Psoas muscle (tissue), 8 donors: ENCODE results near the gene MRM2. TPM values are rescaled to one million over a fixed set of nuclear protein-coding genes. Genes with fewer than 3 reads are reported as not detected.

ENCODE experiments used
- ATAC-seq, 4 donors: fragments of 200-7000 bp; cut with Tn5 transposase; one replicate each; pipeline ENCODE4 v1.9.1; 2020; ENCODE audit warnings: moderate library complexity in 3 of 4, mild to moderate bottlenecking in 2 of 4
- DNase-seq, 2 donors: peaks; one replicate each; pipeline ENCODE4 v3.0.0-alpha.2; 2020
- H3K27ac ChIP-seq: fragments of 200-600 bp; one replicate; pipeline ENCODE4 v1.8.0; 2022
- H3K27me3 ChIP-seq, 3 donors: fragments of 200-600 bp in 1 of 3; one replicate each; pipeline versions ENCODE4 v1.6.1 to v1.8.0; 2013 to 2022; ENCODE audit warnings: low read length in 2 of 3, mild to moderate bottlenecking in 2 of 3, moderate library complexity in 1 of 3; ENCODE audit not compliant: insufficient read depth in 3 of 3
- H3K36me3 ChIP-seq, 2 donors: fragments of 200-600 bp in 1 of 2; one replicate each; pipeline versions ENCODE4 v1.6.1 to v1.8.0; 2013 to 2022; ENCODE audit warnings: low read depth in 1 of 2, mild to moderate bottlenecking in 1 of 2, moderate library complexity in 1 of 2; ENCODE audit not compliant: insufficient read depth in 1 of 2
- H3K4me1 ChIP-seq: fragments of 200-600 bp; one replicate; pipeline ENCODE4 v1.8.0; 2022
- H3K4me3 ChIP-seq: fragments of 200-600 bp; one replicate; pipeline ENCODE4 v1.8.0; 2022; ENCODE audit warnings: mild to moderate bottlenecking
- H3K9me3 ChIP-seq: fragments of 200-600 bp; one replicate; pipeline ENCODE4 v1.8.0; 2022
- WGBS, 3 donors: extraction: QIAGEN DNeasy Blood & Tissue Kit; methylation state at CpG; one replicate each; pipeline versions ENCODE4 v1.1.6 to v1.1.7; 2013; 5-methylcytosine and 5-hydroxymethylcytosine counted together
- intact Hi-C, 2 donors: fragments of 100-400 bp; cut with DNase I; formaldehyde crosslinking; loops; one replicate each; pipeline versions ENCODE4 v1.11.0 to v1.14.2; 2022
- polyA plus RNA-seq, 3 donors: library from polyadenylated mRNA; stranded (reverse); fragments of 200-250 nt; gene quantifications; one replicate each; pipeline ENCODE4 v1.2.3, GENCODE V29; 2013
- total RNA-seq, 4 donors: library from RNA; stranded (reverse); fragmentation: NEBNext Ultra II Directional in 2 of 4; extraction: Animal tissue kit (Norgen Biotek cat#: 25700) in 2 of 4; gene quantifications; one replicate each; pipeline versions ENCODE4 v1.2.1 to v1.2.4, GENCODE V29; 2021 to 2023
- TF ChIP-seq, protein P1 (sequence below): fragments of 200-600 bp; IDR thresholded peaks from one replicate; pipeline ENCODE4 v1.8.0; 2022; ENCODE audit warnings: antibody characterized with exemption
- donor health status: healthy with polysubstance abuse.
- donor health status: DM: no; HTN: no; CAD: no; lungs with moderate emphysema.
- donor health status: Bipolar disorder and iron deficiency.
- donor health status: healthy.
- donor health status: DM: yes; HTN: yes; CAD: no.
- donor health status: DM: no; HTN: no; CAD: no.
- donor health status: DM: no; HTN: no; CAD: no.
- donor health status: DM: yes; HTN: yes; CAD: no.

Gene MRM2
- total and polyA plus RNA-seq, 7 donors, result 15.9 to 53.0 (median 21.6) TPM

DNA sequence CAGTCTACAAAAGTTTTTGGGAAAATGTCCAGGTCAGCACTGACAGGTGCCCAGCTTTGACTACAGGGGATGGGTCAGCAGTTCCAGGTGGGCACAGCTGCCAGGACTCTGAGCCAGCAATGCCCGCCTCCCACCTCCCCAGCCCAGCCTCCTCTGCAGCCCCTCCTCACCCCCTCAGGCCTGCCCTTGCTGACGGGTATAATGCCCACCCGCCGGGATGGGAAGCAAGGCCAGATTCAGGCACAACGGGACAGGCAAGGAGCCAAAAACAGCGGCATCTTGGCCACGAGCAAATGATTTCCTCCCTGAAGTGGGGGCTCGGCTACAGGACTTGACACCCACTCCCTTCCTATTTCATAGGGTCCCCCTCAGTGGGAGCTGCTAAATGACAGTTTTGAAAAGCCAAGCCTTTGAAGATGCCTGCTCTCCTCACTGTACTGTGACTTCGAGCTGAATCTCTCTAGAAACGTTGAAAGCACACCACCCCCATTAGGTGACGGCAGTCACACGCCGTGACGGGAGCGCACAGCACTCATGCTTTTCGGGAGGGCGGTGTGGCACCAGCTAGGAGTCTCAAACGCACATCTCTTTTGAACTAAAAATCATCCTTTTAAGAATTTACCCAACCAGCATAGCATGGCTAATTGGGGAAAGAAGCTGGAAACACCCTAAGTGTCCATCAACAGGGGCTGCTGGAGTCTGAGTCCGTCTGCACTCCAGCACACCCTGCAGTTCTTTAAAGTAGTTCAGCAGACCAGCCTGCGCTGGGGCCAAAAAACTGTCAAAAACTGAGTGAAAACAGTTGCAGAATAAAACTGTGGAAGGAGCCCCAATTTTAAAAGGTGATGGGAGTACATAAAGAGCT, 38.9 kb downstream of the MRM2 start:
- H3K4me1 ChIP-seq, result peaks cover 11% of the 10 kb centered on the region
- 49 to 69% (median 54%) methylated on average over 20 of the region's 20 CpGs for WGBS, 3 donors
- TF ChIP-seq, protein P1, sequence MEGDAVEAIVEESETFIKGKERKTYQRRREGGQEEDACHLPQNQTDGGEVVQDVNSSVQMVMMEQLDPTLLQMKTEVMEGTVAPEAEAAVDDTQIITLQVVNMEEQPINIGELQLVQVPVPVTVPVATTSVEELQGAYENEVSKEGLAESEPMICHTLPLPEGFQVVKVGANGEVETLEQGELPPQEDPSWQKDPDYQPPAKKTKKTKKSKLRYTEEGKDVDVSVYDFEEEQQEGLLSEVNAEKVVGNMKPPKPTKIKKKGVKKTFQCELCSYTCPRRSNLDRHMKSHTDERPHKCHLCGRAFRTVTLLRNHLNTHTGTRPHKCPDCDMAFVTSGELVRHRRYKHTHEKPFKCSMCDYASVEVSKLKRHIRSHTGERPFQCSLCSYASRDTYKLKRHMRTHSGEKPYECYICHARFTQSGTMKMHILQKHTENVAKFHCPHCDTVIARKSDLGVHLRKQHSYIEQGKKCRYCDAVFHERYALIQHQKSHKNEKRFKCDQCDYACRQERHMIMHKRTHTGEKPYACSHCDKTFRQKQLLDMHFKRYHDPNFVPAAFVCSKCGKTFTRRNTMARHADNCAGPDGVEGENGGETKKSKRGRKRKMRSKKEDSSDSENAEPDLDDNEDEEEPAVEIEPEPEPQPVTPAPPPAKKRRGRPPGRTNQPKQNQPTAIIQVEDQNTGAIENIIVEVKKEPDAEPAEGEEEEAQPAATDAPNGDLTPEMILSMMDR, result no peak
- intact Hi-C loops, result loop anchor here (10.0 kb wide), 2 partner anchors 388 to 538 kb away; no protein-coding TSS in a partner anchor
- DNase-seq (no peak), ATAC-seq (no peak)
- H3K27me3 ChIP-seq, result no peaks in the 10 kb centered on the region
- H3K9me3 ChIP-seq, result no peaks in the 10 kb centered on the region
- H3K4me3 ChIP-seq, result no peak overlapping the region
- no peak overlapping the region for H3K27ac ChIP-seq
- H3K36me3 ChIP-seq, result peaks cover 0 to 30% of the 10 kb centered on the region in 2 donors

DNA sequence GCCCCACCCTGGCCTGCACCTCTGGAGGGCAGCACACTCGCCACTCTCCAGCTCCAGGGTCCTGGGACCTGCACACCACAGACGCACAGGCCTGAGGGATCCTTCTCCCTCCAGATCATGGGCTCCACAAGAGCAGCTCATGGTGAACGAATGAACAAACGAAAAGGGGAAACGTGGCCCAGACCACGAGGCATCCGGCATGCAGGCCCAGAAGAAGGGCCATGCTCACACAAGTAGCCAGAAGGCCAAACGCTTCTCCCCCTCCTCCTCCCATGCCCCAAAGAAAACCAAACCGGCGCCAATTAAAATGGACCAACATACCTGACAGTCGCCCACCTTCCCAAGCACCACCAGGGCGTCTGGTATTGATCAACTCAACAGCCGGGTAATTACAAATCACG, 39.6 kb downstream of the MRM2 start:
- intact Hi-C loops, result loop anchor here (10.0 kb wide), 2 partner anchors 388 to 538 kb away; no protein-coding TSS in a partner anchor
- DNase-seq, result no peak
- 90 to 91% (median 90%) methylated on average over 14 of the region's 14 CpGs for WGBS, 3 donors

DNA sequence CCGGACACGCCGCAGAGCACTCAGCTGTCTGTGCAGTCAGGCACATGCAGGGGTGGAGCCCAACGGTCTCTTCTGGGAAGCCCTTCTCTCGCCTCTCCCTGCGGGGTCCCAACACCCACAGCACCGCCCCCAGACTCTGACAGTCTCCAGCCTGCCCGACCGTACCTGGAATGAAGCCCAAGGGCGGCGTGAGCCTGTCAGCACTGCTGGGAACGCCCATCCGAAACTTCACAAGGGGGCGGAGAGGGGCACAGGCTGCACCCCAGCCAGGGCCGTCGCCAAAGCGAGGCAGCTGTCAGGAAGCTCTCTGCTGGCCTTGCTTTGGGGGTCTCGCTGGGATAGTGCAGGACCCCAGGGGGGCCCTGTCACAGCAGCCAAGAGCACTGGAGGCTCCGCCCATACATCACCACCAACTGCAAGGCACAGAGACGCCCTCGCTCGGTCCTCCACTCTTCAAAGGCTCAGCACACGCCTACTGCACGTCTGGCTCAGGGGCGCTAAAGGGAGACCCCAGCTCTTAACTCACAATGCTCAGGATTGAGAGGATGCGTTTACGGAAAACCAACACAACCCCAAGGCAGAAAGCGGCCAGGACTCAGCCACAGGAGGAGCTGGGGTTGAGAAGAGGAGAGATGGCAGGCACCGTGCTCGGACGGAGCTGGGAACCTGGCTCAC, 40.2 kb downstream of the MRM2 start:
- Histone ChIP-seq H3K4me1 (peaks cover 23% of the 10 kb centered on the region), H3K36me3 (peaks cover 0 to 18% of the 10 kb centered on the region in 2 donors), H3K27me3 (no peaks in the 10 kb centered on the region), H3K27ac (no peak overlapping the region), H3K9me3 (no peaks in the 10 kb centered on the region), H3K4me3 (no peak overlapping the region)
- DNase-seq (no peak), ATAC-seq (no peak)
- TF ChIP-seq, protein P1, result no peak
- WGBS, 3 donors, result 84 to 87% (median 87%) methylated on average over 31 of the region's 31 CpGs
- intact Hi-C loops, result loop anchor here (10.0 kb wide), 2 partner anchors 387 to 537 kb away; no protein-coding TSS in a partner anchor

More for the DNA sequence above, 39.6 kb downstream of the MRM2 start:
- no peak for ATAC-seq
- H3K4me1 ChIP-seq, result peaks cover 18% of the 10 kb centered on the region
- peaks cover 0 to 22% of the 10 kb centered on the region in 2 donors for H3K36me3 ChIP-seq
- H3K27me3 ChIP-seq, result no peaks in the 10 kb centered on the region
- no peak overlapping the region for H3K27ac ChIP-seq
- TF ChIP-seq, protein P1, result no peak
- H3K9me3 ChIP-seq, result no peaks in the 10 kb centered on the region
- no peak overlapping the region for H3K4me3 ChIP-seq

DNA sequence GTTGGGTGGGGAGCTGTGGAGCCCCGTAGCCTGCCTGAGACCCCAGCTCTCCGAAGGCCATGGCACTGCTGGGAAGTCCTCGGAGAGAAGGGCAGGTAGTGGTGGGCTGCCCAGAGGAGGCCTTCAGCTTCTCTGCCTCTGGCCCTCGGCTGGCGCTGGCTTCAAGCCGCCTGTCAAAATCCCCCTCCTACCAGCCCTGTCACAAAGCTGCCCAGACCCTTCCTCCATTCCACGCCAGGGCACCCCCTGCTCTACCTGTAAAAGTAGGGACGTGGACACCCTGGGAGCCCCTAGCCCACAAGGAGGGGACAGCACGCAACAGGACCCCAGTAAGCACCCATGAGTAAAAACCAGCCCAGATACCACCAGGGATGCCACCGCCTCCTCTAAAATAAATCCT, 40.9 kb downstream of the MRM2 start:
- DNase-seq, result no peak
- TF ChIP-seq, protein P1, result no peak
- no peaks in the 10 kb centered on the region for H3K9me3 ChIP-seq
- WGBS, 3 donors, result 95 to 98% (median 98%) methylated on average over 9 to 10 of the region's 10 CpGs
- intact Hi-C loops, result loop anchor here (10.0 kb wide), 2 partner anchors 386 to 536 kb away; no protein-coding TSS in a partner anchor
- peaks cover 0 to 18% of the 10 kb centered on the region in 2 donors for H3K36me3 ChIP-seq
- H3K27ac ChIP-seq, result no peak overlapping the region
- no peak overlapping the region for H3K4me3 ChIP-seq
- no peak for ATAC-seq
- H3K4me1 ChIP-seq, result peaks cover 28% of the 10 kb centered on the region
- no peaks in the 10 kb centered on the region for H3K27me3 ChIP-seq
